Coronary artery (tissue), 2 donors: Measurements from ENCODE around the gene LGR6.
A peak's percentile ranks its signal among the peaks of the same experiment; 100 is the strongest.

Experiments
- DNase-seq: peaks from one replicate; pipeline ENCODE4 v3.0.0-alpha.2; 2017; ENCODE audit warnings: low spot score
- H3K27ac ChIP-seq, 2 donors: fragments of 200-600 bp; sonication (generic); one replicate each; pipeline ENCODE4 v1.5.1; 2016 to 2019
- H3K4me3 ChIP-seq: fragments of 200-600 bp; sonication (generic); 2 replicates; pipeline ENCODE4 v1.5.1; 2016; ENCODE audit warnings: mild to moderate bottlenecking, moderate library complexity
- CTCF ChIP-seq: fragments of 200-600 bp; sonication (generic); IDR thresholded peaks from one replicate; pipeline ENCODE4 v1.5.1; 2019; ENCODE audit warnings: antibody characterized with exemption

The LGR6 gene

GRCh38 chr1:202292773-202293172 is 99.2 kb downstream of the LGR6 start:
- H3K27ac ChIP-seq, result peak overlapping the region in 1 of 2 donors; percentile 48
- H3K4me3 ChIP-seq, result no peak overlapping the region
- no peak for TF ChIP-seq CTCF
- DNase-seq, result no peak

- no peak for DNase-seq
- no peak for TF ChIP-seq CTCF
- H3K4me3 ChIP-seq, result no peak overlapping the region
- no peak overlapping the region for H3K27ac ChIP-seq
Measured at GRCh38 chr1:202293569-202293968, 100.0 kb downstream of the LGR6 start.

DNA sequence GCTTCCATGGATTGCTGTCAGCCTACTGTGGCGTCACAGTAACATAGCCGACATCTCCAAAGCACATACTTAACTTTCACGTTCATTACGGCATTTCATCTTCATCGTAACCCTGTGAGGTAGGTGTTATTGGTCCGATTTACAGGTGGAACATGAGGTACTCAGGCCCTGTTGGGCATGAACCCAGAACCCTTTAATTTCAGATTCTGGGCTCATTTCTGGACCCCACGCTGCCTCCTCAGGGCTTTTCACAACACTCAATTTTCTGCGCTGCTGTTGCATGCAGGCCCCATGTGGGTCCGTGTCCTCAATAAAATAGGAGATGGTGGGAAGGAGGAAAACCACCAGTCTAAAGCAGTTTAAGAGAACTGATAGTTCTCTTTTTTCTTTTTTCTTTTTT is 108.6 kb downstream of the LGR6 start:
- DNase-seq, result no peak
- no peak for TF ChIP-seq CTCF
- H3K27ac ChIP-seq, result no peak overlapping the region
- H3K4me3 ChIP-seq, result no peak overlapping the region

- Histone ChIP-seq H3K27ac (peak overlapping the region; percentile 52 to 83), H3K4me3 (no peak overlapping the region)
- no peak for TF ChIP-seq CTCF
- peak; percentile 88 for DNase-seq
Measured at GRCh38 chr1:202304375-202304774, 110.8 kb downstream of the LGR6 start.

- no peak for TF ChIP-seq CTCF
- no peak overlapping the region for H3K4me3 ChIP-seq
- DNase-seq, result no peak
- H3K27ac ChIP-seq, result peak overlapping the region; percentile 52 to 83
Measured at GRCh38 chr1:202305168-202305567, 111.6 kb downstream of the LGR6 start.

GRCh38 chr1:202306535-202307345 is 113.1 kb downstream of the LGR6 start:
- no peak for TF ChIP-seq CTCF
- Histone ChIP-seq H3K4me3 (no peak overlapping the region), H3K27ac (no peak overlapping the region)
- DNase-seq, result no peak

GRCh38 chr1:202310071-202310725 is 116.6 kb downstream of the LGR6 start:
- TF ChIP-seq CTCF, result no peak
- H3K4me3 ChIP-seq, result no peak overlapping the region
- H3K27ac ChIP-seq, result no peak overlapping the region
- DNase-seq, result no peak
